Measurements from ENCODE around the gene GPR160.

GRCh38 chr3:170108955-170109354, 71.2 kb downstream of the GPR160 start:
- TF ChIP-seq, protein P1, sequence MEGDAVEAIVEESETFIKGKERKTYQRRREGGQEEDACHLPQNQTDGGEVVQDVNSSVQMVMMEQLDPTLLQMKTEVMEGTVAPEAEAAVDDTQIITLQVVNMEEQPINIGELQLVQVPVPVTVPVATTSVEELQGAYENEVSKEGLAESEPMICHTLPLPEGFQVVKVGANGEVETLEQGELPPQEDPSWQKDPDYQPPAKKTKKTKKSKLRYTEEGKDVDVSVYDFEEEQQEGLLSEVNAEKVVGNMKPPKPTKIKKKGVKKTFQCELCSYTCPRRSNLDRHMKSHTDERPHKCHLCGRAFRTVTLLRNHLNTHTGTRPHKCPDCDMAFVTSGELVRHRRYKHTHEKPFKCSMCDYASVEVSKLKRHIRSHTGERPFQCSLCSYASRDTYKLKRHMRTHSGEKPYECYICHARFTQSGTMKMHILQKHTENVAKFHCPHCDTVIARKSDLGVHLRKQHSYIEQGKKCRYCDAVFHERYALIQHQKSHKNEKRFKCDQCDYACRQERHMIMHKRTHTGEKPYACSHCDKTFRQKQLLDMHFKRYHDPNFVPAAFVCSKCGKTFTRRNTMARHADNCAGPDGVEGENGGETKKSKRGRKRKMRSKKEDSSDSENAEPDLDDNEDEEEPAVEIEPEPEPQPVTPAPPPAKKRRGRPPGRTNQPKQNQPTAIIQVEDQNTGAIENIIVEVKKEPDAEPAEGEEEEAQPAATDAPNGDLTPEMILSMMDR (conservative IDR thresholded peaks at IDR 0.05; ENCODE audit: low read length) = no peak
- no peak for TF ChIP-seq EZH2phosphoT487 (IDR thresholded peaks at IDR 0.05; ENCODE audit: borderline replicate concordance, low read depth, low read length)
